Measurements from ENCODE around the gene TTC23.
"Not testable (repeated sequence)": the region's sequence is repeated elsewhere in the genome, so short reads cannot be mapped to it uniquely, and the experiment has no call there.

TTC23 gene

DNA sequence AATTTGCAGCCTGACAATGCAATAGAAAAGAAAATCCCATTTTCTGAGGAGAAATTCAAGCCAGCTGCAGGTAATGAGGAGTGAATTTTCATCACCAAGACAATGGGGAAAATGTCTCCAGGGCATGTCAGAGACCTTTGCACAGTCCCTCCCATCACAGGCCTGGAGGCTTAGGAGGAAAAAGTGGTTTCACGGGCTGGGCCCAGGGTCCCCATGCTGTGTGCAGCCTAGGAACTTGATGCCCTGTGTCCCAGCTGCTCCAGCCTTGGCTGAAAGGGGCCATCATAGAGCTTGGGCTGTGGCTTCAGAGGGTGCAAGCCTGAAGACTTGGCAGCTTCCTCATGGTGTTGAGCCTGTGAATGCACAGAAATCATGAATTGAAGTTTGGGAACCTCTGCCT is 57.2 kb downstream of the TTC23 start:
- DNase-seq (ENCODE audit: low read depth), result not testable (repeated sequence)

DNA sequence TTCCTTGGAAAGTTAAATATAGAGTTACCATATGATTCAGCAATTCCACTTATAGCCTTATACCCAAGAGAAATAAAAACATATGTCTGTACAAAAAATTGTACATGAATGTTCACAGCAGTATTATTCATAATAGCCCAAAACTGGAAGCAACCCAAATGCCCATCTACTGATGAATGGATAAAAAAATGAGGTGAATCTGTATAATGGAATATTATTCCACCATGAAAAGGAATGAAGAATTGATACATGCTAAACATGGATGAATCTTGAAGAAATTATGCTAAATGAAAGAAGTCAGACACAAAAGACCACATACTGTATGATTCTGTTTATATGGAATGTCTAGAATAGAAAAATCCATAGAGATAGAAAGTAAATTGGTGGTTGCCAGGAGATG is 61.4 kb downstream of the TTC23 start:
- DNase-seq (ENCODE audit: low read depth), result no peak

DNA sequence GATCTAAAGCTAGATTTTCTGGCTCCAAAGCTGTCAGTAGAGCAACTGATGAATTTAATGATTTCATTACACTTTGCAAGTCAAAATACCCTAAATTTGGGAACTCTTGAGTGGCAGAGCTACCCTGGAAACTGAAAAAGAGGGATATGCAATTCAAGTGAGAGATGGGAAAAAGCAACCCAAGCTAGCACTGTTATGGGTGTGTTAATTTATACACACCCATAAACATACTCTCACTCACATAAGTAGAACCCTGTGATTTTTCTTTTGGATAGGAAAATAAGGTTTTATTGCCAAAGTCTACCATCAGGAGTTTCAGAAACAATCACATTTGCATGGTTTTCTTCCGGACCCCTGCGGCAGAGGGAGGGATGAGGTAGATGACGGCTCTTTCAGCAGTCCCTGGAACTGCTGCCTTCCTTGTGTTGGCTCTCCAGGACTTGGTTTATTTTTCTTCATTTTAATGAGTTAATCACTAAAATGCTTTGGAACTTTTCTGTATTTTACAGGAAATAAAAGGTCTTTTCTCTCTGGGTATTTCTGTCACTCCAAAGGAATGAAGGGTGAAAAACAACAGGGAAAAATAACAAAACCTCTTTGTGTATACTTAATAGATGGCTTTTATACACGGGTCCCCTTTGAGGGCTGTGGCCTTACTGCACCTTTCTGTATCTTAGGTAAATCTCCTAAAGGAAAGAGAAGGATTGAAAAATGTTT is 63.8 kb downstream of the TTC23 start:
- DNase-seq (ENCODE audit: low read depth), result no peak

- DNase-seq (ENCODE audit: low read depth), result no peak
Measured at GRCh38 chr15:99182791-99183190, 66.6 kb downstream of the TTC23 start.

- peak; percentile 4 for DNase-seq (ENCODE audit: low read depth)
Measured at GRCh38 chr15:99181545-99181971, 67.8 kb downstream of the TTC23 start.

DNA sequence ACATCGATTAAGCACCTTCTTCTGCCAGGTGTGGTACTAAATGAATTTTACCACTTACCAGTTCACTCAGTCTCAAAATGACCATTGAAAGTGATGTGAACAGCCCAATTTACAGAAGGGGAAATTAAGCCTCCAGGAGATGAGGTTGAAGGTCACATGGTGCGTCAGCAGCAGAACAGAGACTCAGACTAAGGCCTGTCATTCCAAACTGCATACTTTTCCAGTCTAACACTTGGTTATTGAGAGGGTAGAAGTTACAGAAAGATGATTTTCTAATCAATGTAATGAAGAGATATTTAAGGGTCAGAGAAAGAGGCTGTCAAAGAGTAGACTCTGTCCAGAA is 68.4 kb downstream of the TTC23 start:
- no peak for DNase-seq (ENCODE audit: low read depth)

DNA sequence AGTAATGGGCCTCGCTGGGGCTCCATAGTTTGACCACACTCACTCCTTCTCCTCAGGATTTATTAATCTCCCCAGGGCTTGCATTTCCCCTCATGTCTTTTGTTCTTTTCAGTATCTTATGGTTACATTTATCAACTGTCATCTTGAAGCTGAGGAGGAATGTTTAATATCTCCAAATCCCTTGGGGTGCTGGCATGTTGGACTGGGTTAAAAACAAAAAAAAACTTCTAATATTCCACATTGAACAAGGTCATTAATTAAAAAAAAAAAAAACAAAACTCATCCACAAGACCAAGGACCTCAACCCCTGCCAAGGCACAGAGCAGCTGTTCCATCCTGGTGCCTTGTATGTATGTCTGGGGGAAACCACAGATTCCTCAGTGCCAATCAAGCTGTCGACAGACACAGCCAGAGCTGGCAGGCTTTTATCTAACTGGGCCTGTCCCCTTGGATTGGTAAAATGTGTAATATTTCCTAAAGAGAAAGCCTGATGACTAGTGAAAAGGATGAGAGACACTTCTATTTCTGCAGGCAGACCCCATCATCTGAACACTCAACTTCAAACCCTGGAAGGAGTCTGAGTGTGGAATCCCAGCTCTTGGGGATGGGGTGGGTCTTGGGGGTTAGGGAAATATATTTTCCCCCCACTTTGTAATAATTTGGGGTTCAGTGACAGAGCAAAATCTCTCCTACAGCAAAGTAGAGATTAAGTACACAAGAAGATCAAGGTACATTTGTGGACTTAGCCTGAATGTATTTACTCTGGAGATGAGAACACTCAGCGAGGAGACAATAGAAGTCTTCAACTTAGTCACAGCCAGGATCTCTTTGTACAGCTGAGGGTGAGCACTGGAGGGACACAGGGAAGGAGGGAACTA is 69.1 kb downstream of the TTC23 start:
- DNase-seq (ENCODE audit: low read depth), result no peak

DNA sequence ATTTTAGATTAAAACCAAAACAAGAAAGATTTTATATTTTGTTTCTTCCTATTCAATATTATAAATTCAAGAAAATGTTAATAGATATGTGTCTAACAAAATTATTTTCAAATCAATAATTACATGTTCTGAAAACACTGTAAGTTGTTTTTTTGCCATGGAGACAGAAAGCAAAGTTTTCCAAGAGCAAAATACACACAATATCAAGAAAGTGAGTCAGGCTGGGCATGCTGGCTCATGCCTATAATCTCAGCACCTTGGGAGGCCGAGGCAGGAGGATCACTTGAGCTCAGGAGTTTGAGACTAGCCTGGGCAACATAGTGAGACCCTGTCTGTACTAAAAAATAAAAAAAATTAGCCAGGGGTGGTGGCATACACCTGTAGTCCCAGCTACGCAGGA is 71.7 kb downstream of the TTC23 start:
- no peak for DNase-seq (ENCODE audit: low read depth)

DNA sequence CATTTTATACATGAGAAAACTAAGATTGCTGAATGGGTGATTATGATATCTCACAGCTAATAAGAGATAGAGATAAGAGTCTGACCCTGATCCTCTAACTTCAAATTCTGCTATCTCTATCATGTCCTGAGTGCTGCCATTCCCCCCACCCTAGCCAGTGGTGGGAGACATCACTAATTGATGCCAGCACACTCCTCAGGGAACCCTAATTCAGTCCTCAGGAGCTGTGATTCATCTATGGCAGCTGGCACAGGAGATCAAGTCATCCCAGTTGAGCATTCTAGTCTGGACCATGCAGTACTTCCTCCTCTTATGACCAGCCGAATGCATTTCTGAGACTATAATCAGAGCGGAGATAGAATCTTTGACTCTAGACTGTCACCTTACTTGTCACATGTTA is 72.6 kb downstream of the TTC23 start:
- DNase-seq (ENCODE audit: low read depth), result no peak

DNA sequence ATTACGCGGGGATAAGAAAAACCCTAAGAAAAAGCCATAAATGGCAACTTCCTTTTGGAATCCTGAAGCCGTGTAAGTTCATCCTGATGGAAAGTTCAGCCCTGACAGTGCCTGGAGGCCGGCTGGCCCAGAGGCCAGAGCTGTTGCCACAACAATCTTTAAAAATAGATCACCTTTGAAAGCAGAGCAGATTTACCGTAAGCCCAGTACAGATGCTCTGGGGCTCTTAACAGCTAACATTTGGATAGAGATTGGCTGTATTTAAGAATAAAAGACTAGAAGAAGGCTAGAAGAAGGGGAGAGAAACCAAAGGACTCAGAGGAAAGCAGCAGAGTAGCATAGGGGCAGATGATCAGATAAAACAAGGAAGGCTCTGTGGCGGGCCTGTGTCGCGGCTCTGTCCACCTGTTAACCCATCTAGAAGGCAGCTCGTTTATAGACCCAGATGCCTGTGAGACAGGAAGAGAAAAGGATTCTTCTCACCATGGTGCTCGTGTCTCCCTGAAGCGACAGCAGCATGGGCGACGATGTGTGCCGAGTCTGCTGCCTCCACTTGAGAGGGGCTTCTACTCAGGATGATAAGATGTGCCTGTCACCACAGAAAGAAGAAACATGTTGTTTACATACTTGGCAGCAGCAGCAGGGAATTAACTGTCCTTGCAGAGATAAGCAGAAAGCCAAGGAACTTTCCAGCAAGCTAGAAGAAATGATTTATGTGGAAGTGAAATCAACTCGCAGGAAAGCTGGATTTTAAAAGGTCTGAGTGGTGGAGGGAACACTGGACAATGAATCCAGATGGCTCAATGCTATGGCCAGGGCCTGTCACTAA is 74.6 kb downstream of the TTC23 start:
- DNase-seq (ENCODE audit: low read depth), result no peak

- no peak for DNase-seq (ENCODE audit: low read depth)
Measured at GRCh38 chr15:99172989-99173388, 76.4 kb downstream of the TTC23 start.

DNA sequence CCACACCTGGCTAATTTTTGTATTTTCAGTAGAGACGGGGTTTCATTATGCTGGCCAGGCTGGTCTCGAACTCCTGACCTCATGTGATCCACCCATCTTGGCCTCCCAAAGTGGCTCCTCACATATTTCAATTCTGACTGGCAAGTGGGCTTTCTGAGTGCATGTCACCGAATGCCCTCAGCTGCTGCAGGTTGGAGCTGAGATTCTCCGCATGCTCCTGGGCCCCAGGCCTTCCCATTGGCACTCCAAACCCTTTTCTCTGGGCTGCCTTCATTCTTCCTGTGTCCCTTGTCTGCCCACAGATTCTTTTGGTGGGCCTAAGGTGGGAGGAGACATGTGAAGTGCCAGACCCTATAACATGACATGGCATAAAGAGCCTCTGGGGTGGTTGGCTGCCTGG is 77.2 kb downstream of the TTC23 start:
- DNase-seq (ENCODE audit: low read depth), result no peak

DNA sequence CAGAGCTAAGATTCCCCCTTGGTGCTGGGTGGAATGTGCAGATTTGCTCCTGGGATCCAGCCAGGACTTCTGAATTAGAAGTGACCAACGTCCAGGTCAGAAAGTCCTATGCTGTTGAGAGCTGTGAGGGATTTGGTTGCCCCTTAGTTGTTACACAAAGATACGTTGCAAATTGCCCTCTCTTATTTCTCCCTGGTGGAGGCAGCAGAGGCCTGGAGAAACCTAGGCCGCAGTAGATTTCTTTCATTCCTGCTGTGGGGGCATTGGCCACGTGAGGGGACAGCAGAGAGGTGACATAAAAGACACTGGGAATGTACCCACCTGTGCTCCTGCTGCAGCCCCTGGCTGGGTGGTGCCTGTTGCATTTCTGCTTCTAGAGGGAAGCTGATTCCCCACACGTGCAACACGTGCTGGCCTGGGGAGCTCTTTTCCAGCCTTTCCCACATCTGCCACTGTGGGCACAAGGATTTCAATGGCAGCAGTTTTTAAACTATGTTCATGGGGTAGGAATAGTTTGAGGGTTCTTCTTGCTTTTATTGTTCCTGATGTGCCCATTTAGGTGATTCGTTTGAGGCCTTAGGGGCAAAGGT is 78.8 kb downstream of the TTC23 start:
- DNase-seq (ENCODE audit: low read depth), result no peak

DNA sequence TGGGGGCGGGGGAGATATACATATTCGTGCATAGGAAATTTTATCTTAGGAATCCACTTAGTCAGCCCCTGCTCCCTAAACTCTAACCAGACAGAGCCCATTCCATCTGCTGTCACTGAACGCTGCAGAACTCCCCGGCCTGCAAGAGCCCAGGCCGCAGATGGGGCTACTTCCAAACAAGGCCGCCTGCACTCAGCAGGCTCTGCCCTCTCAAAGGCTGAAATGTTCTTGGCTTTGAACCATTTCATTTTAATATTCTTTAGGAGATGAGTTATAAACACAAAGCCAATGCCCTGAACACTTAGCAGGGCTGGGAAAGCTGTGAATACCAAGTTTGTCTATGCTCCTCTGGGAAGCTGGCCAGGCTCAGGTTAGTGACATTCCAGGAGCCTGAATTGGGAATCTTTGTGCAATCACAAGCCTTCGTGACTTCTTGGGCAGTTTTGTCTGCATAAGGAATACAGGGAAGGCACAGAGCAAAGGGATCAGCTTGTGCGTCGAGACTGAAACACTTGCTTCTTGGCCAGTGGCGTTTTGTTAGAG is 79.5 kb downstream of the TTC23 start:
- peak; percentile 67 for DNase-seq (ENCODE audit: low read depth)

DNA sequence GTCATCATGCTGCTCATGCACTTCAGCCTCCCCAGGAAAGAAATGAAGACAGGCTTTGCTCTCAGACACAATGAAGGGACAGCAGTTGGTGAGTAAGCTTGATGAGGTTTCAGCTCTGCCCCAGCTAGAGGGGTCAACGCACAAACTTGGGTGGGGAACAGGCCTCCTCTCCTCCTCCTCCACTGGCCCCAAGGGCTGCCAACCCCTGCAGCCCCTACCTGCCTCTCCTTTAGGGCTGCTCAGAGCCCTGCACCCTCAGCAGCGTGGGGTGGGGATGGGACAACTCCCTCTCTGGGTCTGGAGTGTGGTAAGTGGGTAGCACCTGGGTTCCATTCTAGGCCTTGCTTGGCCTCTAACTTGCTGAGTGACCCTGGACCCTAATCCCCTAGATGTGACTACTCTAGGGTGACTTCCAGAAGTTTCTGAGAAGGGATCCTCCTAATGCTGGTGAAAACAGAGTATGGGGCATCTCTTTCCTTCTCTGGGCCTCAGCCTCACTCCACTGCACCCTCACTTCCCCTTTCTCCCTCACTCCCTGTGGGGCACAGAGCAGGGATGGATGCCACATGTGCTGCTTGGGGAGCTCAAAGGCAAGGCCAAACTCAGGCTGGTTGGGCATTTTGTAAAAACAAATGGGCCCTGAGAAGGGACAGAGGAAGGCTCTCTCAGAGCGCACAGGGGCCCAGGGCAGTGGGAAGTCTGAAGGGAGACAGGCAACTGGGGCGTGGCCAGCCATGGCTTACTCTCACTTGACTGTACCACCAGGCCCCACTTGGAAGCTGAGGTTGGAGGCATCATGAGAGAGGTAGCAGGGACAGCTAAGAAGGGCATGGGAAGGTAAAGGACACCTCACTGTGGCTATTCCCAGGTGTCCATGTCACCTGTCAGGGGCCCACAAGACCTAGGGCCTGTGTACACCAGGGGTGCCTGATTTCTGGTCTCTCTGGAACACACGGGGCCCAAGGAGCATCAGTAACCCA is 80.5 kb downstream of the TTC23 start:
- DNase-seq (ENCODE audit: low read depth), result no peak

- DNase-seq (ENCODE audit: low read depth), result no peak
Measured at GRCh38 chr15:99167640-99168039, 81.7 kb downstream of the TTC23 start.

DNA sequence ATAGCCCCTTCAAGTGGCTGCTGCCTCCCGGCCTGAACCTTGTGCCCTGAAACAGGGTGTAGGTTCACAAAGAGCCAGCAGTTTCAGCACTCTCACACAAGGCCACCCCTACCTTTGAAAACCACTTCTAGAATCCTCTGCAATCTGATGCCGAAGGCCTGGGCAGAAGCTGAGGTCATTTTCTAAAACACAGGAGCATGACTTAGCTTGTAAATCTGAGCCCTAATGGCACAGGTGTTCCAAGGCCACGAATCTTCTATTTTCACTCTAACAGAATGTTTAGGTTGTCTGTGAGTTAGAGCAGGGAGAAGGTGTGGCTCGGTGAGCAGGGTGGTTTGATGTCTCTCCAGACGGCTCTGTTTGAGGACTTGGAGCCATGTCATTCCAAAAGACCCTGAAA is 82.2 kb downstream of the TTC23 start:
- no peak for DNase-seq (ENCODE audit: low read depth)

DNA sequence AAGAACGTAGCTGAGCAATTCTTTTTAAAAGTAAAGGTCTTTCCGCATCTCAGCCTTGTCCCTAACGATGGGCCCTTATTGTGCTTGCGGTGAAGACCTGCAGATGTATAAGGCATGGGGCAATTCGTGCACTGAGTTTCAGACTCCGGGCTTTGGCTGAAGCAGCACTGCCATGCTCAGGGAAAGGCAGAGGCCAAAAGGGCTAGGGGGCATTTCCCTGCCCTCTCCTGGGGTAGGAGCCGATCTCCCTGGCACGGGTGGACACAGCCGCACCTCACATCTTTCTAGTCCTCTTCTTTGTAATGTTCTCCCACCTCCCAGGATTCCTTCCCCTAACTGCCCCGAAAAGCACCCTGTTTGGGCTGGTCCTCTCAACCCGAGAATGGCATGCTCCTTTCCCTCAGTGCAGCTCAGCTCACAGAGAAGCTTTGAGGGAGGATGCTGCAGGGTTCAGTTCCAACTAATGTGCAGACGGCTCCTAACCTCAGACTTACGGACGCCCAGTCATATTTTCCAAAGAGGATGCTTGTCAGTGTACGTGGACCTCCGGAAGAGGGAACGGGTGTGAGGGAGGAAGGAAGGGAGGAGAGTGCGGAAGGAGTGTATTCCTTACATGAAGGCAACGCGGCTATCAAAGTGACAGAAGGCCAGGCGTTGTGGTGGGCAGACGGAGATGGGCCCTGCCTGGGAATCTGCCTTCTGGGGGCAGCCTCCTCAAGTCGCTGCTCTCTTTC is 83.3 kb downstream of the TTC23 start:
- DNase-seq (ENCODE audit: low read depth), result no peak

DNA sequence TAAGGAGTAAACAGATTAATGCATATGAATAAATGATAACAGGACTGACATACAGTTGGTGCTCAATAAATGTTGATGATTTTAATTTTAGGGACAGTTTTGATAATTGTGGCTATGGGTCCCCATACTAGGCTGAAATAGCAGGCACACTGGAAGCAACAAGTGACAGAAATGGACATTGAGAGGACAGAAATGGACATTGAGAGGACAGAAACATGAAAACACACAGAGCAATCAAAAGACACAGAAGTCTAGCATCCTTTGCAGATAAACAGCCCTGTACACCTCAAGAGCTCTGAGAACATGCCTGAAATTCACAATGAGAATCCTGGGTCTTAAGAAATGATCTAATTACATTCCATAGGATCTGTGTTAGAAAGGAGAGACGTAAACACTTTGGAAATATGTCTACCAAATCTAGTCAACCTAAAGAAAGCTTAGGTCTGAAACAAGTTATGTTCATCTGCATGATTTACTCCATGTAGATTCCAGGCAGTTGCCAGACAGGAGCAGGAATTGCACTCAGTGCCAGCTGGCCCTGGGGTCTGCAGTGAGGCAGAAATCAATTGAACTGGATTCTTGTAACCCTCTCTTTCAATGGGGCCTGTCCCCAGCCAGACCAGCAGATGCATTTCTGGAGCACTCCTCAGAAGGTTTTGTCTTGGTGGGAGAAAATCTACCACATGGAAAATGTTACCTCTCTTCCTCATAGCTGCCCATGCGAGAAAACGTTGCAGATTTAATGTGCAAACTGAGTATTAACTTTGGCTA is 84.2 kb downstream of the TTC23 start:
- DNase-seq (ENCODE audit: low read depth), result no peak

Measured in GM04504 (cell line).